GM18505 (cell line): Measurements from ENCODE around the gene MTLN.

ENCODE experiments used
- ATAC-seq: cut with Tn5 transposase; IDR thresholded peaks from one replicate; pipeline ENCODE4 v1.9.1; 2021; ENCODE audit not compliant: unreplicated experiment
- POLR2A ChIP-seq: IDR thresholded peaks from 4 replicates; pipeline ENCODE4 v1.6.1; 2011; ENCODE audit warnings: borderline replicate concordance; ENCODE audit not compliant: insufficient read depth, insufficient read length; ENCODE audit errors: extremely low read depth

The MTLN gene

DNA sequence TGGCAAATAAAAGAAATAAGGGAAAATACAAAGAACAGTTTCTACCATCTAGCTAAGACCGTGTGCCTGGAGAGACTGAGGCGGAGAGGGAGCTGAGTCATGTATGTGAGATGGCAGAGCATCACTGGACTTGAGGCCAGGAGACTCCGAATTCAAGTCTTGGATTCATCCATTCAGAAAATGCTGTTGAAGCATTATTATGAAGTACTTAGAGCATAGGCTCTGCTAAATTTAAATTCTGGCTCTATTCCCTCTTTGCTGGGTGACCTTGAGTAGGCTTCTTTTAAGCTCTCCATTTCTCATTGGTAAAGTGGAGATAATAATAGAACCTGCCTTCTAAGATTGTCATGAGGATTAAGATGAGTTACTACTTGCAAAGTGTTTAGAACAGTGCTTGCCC lies 42.2 kb downstream of the MTLN start:
- no peak for ATAC-seq
- TF ChIP-seq POLR2A = no peak

DNA sequence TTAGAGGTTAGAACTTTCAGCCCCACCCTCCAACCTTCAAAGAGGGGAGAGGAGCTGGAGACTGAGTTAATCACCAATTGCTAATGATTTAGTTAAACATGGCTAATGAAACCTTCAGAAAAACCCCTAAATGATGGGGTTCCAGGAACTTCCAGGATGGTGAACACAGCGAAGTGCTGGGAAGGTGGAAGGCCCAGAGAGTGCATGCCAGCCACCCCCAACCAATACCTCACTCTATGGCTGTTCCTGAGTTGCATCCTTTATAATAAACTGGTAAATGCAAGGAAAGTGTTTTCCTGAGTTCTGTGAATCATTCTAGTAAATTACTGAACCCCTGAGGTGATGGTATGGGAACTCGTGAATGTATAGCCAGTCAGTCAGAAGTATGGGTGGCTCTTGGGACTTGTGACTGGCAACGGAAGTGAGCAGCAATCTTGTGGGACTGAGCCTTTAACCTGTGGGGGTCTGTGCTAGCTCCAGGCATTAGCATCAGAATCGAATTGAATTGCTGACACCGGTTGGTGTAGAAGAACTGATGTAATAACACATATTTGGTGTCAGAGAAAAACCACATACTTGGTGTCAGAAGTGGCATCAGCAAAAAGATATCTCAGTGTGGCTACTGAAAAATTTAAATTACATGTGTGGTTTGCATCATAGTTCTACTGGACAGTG lies 44.9 kb downstream of the MTLN start:
- no peak for ATAC-seq
- TF ChIP-seq POLR2A = no peak

DNA sequence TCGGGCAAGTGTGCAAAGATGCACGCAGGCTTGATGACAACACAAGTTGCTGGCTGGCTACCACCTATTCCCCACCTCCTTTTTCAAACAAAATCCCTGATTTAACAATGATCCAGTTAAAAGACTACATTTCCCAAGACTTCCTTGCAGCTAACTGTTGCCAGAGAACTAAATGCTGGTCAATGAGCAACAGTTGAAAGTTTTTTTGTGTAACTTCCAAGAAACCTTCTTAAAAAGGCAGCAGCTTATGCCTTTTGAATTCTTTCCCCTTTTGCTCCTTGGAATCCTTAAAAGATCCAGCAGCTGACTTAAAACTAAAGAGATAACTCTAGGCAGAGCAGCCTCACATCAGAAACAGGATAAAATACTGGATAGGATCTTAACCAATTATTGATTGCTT lies 46.1 kb downstream of the MTLN start:
- TF ChIP-seq POLR2A = no peak
- no peak for ATAC-seq
